GM18502 (cell line): Measurements from ENCODE around the gene CCDC92B.
A peak's percentile ranks its signal among the peaks of the same experiment; 100 is the strongest.

ENCODE experiments used
- ATAC-seq: cut with Tn5 transposase; IDR thresholded peaks from one replicate; pipeline ENCODE4 v1.9.1; 2021; ENCODE audit warnings: mild to moderate bottlenecking; ENCODE audit not compliant: unreplicated experiment, poor library complexity

The CCDC92B gene

GRCh38 chr17:2723505-2723996, 25.9 kb downstream of the CCDC92B start:
- ATAC-seq: no peak

DNA sequence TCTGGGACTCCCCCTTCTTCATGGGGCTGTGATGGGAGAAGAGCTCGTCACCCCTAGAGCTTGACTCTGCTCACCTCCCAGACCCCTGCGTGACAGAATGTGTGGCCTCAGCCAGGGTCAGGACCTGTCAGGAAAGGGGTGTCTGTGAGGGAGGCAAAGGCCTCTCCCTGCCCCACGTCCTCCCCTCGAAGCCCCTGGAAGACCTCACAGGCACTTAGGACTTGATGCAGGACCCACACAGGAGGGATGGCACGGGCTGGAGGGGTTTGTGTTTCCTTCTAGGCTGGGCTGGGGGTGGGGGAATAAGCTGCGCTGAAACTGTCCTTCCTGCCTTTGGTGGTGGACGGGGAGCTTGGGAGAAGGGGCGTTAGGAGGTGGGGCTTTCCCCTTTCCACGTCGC, 26.8 kb downstream of the CCDC92B start:
- ATAC-seq: no peak

DNA sequence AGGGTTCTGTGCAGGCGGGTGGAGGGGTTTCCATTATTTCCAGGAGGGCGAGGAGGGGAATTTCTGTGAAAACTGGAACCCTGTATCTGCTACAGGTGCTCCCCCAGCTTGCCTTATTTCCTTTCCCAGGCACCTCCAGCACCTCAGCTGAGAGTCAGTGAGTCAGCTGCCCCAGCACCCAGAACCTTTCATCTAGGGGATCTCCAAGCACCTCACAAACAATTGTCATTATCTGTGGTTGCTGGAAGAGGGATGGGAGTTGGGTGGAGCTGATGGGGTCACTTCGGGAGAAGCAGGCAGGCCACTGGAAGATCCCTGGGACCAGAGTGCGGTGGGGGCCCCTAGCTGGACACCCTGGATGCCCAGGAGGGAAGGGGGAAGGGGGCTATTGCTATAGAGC, 27.8 kb downstream of the CCDC92B start:
- ATAC-seq: no peak

GRCh38 chr17:2719861-2720260, 29.6 kb downstream of the CCDC92B start:
- no peak for ATAC-seq

DNA sequence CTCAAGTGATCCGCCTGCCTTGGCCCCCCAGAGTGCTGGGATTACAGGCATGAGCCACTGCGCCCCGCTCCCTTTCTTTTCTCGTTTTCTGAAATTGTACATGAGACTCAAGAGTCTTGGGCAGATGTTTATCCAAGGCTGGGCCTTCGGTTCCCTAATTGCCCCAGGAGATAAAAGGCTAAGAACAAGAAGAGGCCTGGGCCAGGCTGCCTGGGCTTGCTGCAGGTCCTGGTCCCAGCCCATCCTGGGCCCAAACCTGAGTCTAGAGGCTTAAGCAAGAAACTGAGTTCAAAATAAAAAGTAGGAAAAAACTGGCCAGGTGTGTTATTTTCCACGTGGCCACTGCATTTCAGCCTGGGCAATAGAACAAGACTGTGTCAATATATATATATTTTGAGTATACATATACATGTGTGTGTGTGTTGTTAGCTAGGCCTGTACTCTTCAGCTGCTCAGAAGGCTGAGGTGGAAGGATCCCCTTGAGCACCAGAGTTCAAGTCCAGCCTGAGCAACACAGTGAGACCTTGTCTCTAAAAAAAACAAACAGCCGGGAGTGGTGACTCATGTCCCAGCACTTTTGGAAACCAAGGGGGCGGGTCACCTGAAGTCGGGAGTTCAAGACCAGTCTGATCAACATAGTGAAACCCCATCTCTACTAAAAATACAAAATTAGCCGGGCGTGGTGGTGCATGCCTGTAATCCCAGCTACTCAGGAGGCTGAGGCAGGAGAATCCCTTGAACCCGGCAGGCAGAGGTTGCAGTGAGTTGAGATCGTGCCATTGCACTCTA, 31.1 kb downstream of the CCDC92B start:
- no peak for ATAC-seq

- no peak for ATAC-seq
These were observed 32.8 kb downstream of the CCDC92B start for GRCh38 chr17:2716649-2717048.

- ATAC-seq: no peak
These were observed 35.6 kb downstream of the CCDC92B start for GRCh38 chr17:2713881-2714280.

GRCh38 chr17:2712300-2713043, 37.0 kb downstream of the CCDC92B start:
- ATAC-seq: no peak

GRCh38 chr17:2711608-2712299, 37.7 kb downstream of the CCDC92B start, which contains the start of gene CLUH:
Gene CLUH, minus strand, starts transcription at chr17:2711764. Its CDS starts 103 bp downstream, at chr17:2711661.
- peak; percentile 74 for ATAC-seq

- ATAC-seq: peak; percentile 37
These were observed 38.4 kb downstream of the CCDC92B start for GRCh38 chr17:2710803-2711607.

- no peak for ATAC-seq
These were observed 39.2 kb downstream of the CCDC92B start for GRCh38 chr17:2710071-2710802.

DNA sequence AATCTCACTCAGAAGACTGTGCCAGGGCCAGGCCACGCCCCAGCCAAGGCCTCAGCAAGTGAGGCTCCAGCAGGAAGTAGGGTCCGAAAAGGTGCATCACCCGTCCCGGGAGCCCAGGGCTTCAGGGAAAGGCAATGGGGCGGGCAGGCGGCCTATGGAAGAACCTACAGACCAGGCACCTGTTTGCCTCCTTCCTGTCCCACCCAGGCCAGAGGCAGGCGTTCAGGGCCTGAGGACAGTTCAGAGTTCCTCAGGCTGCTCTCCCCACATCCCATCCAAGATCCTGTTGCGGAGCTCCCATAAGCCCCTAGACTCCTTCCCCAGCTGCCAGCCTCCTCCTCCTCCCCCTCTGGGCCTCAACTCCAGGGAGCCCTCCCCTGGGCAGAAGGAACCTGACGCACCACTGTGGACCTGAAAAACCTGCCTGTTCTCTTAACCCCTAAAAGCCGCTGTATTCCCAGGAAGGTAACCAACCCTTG, 40.2 kb downstream of the CCDC92B start:
- no peak for ATAC-seq

DNA sequence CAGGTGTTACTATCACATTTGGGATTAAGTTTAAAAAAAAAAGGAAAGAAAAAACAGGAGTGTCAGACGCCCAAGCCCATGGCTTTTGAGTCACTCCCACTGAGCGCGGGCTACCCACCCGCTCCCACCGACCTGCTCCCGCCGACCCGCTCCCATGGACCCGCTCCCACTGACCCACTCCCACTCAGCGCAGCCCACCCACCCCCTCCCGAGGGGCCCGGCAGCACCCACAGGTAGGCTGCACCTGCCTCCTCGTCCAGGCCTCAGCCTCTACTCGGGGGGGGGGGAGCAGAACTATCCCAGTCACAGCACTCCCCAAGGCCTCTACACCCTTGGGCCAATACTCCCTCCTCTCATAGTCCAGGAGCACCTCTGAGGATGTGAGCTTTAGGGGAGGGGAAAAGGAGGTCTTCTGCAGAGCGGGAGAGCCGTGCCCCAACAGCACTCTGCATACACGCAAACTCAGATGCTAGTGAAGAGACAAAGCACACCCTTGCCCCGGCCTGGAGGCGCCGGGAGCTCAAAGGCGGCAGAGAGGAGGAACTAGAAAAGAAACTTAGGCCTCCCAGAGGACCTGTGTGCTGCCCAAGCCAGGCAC, 40.8 kb downstream of the CCDC92B start:
- ATAC-seq: no peak

GRCh38 chr17:2707721-2708584, 41.5 kb downstream of the CCDC92B start:
- ATAC-seq: no peak

- no peak for ATAC-seq
These were observed 42.4 kb downstream of the CCDC92B start for GRCh38 chr17:2706911-2707510.

- no peak for ATAC-seq
These were observed 43.3 kb downstream of the CCDC92B start for GRCh38 chr17:2705888-2706795.

DNA sequence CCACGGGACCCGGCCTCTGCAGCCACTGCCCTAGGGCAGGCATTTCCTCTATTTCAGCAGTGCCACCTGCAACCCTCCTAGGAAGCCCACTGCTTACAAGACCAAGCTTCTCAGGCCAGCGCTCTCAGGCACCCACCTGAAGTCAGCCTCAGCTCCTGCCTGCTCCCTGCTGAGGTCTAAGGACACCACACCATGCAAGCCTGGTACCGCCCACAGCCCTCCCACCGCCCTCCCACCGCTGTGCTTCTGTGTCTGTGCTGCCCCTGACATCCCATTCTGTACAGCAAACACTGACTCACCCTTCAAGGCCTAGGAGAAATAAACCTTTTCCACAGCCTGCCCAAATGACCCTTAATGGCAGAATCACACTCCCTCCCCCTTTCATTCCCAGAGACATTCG, 44.2 kb downstream of the CCDC92B start:
- ATAC-seq: no peak
